GM18861 (cell line): Measurements from ENCODE around the gene SNX1.

Experiments used
- ATAC-seq: cut with Tn5 transposase; IDR thresholded peaks from one replicate; pipeline ENCODE4 v1.9.1; 2021; ENCODE audit not compliant: unreplicated experiment

Gene SNX1

DNA sequence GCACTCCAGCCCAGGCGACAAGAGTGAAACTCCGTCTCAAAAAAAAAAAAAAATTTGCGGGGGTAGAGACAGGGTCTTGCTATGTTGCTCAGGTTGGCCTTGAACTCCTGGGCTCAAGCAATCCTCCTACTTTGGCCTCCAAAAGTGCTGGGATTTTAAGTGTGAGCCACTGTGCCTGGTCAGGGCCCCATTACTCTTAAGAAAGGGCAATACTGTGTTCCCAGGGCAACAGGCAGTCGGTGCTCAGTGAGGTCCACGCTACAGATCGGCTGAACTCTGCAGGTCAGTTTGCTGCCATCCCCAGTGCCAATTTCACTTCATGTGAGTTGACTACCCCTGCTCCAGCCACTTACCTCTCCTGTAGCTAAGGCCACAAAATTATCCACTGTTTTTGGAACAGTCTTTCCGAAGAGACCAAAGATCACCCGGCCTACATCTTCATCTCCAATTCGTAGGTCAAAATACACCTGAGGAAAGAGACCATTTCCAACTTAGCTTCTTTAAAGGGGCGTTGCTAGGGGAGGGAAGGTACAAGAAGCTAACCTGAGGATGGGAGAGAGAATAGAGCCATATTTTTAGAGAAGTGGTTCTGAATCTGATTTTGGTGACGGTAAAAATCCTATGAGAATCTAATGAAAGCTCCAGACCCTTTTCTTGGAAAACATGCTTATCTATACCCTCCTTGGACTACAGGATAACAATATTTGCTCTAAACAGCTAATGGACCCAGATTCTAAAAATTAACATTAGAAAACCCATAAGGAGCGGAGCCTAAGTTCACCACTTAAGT lies 66.1 kb downstream of the SNX1 start:
- ATAC-seq = no peak

DNA sequence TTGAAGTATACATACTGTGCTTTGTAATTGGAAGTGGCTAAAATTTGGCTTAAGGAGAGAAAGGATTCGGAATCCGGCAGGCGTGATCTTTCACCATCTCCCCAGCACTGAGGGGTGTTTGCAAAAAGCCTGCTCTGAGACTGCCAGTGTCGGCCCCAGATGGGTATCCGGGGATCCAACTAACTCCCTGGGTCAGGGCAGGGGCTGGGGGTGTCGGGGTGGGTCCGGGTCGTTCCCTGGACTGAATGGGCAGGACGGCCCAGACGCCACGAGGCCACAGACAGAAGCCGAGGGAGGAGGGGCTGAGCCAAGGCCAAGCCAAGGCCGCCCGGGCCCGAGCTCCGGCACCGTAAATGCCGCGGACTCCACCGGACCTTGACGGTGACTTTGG lies 66.7 kb downstream of the SNX1 start:
- ATAC-seq = peak; percentile 1

DNA sequence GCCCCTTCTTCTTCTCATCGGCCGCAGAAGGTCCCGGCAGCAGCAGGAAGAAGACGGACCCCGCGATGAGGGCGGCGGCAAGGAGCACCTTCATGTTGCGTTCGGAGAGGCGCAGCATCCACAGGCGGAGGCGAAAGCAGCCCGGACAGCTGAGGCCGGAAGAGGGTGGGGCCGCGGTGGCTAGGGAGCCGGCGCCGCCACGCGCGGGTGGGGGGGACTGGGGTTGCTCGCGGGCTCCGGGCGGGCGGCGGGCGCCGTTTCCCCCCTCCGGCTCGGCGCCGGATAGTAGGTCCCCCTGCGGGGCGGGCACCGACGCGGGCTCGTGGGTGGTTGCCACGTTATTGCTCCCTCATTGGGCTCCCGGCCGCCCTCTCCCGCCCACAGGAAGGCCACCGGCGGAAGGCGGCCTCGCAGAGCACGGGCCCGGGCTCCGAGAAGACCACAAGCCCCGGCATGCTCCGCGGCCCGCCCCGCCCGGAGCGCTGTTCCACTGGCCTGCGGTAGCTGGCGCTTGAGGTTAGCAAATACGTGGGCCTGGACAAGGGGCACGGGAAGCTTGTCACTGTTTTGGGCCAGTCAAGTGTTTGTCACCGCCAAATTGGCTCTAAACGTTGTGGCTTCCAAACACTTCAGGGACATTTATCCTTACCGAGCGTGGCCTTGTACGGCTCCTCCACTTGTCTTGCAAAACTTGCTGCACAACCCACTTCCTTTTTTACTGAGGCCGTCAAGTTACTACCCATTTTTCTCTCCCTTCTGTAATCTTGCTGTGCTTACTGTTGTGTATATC lies 67.3 kb downstream of the SNX1 start, which contains the start of gene PPIB:
PPIB (minus strand) TSS at position 154 of the 790 bp plus-strand sequence; CDS start at position 118, 36 bp downstream.
- peak; percentile 88 for ATAC-seq

DNA sequence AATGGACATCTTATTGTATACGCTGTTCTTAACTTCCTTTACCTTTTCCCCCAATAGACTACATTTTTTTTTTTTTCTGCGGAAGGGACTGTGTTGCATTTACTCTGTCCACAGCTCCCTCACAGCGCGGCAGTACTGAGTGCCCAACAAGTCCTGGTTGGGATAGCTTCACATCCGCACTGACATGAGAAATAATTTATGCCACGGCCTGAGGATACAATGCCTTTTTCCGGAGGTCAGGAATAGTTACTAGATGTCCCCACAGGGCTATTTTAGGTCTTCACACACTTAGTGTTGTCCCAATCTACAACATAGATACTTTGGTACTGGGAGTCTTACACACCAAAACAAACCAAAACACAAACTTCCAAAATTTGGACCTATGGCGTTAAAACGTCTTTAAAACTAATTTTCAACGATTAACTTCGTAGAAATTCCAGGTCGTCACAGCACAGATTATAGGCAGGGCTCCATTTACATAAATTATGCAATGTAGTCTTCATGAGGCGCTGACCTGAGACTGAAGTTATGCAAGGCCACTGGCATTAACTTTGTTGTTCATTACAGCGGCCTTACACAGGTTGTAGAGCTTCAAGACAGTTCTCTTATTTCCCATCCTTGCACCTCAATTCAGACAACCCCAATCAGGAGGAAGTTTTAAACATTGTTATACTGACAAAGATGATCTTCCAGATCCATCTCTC lies 68.0 kb downstream of the SNX1 start:
- ATAC-seq = no peak

DNA sequence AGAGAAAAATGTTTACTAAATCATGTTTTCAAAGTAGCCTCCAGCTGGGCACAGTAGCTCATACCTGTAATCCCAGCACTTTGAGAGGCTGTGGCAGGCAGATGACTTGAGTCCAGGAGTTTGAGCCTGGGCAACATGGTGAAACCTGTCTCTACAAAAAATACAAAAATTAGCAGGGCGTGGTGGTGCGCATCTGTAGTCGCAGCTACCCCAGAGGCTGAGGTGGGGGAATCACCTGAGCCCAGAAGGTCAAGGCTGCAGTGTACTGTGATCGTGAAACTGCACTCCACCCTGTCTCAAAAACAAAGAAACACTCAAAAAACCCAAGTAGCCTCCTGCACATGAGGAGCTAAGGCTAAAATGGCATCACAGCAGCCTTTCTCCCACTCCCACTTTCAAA lies 68.7 kb downstream of the SNX1 start:
- ATAC-seq = no peak

DNA sequence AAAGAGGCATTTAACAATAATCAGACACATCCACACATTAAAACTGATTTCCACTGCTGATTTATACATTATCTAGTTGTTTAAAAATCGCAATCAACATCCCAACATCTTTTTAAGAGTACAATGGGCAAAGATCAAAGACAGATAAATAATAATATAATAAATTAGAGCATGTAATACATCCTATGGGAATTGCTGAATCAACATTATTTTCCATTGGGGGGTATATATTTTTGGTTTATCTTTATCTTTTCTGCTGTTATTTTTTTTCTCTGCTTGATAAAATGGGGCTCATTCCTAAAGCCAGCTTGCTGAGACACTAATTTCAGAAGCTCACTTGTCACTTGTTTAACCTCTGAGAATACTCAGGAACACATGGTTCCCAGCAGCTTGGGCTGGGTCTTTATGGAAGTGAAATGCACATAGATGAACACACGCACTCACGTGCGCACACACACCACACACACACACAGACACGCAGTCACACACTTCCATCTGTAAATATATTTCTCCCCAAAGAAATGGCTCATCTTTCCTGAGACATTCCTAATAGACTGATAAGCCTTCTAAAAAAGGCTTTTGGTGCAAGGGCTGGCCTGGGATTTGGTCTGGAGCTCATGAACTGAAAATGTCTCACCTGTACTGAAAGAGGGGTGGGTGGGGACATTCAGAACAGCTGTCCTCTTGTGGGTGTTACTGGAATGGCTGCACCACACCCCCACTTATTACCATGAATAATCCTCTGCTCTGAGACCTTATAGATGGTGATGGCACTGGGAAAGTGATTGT lies 70.5 kb downstream of the SNX1 start:
- no peak for ATAC-seq

DNA sequence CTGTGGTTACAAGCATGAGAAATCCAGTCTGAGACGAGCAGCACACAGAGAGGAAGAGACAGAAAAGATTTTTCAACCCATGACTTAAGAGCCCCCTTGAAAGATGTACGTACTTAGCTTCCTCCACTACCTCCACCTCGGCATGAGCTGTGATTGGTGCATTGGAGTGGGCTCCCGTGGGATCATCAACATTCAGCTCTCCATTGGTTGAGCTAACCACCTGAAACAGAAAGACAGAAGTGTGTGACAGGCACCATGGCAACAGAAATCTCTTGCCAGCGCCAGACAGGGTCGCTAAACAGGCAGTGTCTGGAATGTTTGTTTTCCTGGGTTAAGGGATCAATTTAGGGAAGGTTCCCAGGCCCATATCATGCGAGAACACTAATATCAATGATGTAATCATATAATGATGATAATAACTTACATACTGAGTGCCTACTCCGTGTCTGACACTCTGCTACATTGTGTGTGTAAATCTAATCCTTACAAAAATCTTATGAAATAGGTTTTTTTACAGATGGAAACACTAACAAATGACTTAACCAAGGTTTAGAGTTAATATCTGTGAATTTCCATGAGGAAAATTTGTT lies 84.5 kb downstream of the SNX1 start:
- ATAC-seq = peak; percentile 62

DNA sequence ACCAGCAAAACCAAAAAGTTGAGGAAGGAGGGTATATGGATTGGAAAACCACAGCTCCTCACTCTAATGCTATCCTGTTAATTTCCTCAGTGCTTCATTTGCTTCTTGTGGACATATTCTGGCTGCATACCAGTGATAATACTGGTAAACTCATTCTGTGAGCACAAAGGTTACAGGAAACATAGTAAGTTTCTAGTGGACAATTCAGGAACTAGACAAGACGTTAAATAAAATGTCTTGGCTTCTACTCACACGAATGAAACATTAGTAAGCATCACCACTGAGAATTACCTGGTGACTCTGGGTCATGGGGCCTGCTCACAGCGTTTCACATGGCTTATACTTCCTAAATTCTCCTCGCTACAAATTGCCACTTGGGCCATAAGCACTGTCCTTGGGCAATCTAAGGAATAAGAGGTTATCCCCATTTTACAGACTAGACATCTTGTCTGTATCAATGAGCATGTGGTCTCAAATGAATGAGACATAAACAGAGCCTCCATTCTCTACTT lies 87.1 kb downstream of the SNX1 start:
- no peak for ATAC-seq

DNA sequence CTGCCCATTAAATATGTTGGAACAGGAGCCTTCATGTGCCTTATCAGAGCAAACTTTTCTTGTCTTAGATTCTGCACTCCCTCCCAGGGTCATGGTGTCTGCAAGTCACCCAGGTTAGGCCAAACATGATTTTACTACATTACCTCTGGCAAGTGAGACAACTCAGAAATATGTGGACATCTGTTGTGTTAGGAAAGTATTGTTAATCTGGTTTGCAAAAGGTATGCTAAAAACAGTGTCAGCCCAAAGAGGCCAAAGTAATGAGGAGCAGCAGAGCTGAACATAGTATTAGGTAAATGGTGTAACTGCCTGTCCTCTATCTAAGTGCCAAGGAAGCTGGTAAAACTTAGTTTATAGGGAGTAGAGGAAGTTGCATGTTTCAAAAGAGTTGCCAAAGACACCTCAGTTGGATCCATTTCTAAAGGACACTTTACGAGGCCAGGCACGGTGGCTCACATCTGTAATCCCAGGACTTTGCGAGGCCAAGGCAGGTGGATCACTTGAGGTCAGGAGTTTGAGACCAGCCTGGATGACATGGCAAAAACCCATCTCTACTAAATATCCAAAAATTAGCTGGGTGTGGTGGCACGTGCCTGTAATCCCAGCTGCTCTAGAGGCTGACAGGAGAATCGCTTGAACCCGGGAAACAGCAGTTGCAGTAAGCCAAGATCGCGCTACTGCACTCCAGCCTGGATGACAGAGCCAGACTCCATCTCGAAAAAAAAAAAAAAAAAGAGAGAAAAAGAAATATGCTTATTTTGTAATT lies 89.5 kb downstream of the SNX1 start:
- ATAC-seq = no peak

DNA sequence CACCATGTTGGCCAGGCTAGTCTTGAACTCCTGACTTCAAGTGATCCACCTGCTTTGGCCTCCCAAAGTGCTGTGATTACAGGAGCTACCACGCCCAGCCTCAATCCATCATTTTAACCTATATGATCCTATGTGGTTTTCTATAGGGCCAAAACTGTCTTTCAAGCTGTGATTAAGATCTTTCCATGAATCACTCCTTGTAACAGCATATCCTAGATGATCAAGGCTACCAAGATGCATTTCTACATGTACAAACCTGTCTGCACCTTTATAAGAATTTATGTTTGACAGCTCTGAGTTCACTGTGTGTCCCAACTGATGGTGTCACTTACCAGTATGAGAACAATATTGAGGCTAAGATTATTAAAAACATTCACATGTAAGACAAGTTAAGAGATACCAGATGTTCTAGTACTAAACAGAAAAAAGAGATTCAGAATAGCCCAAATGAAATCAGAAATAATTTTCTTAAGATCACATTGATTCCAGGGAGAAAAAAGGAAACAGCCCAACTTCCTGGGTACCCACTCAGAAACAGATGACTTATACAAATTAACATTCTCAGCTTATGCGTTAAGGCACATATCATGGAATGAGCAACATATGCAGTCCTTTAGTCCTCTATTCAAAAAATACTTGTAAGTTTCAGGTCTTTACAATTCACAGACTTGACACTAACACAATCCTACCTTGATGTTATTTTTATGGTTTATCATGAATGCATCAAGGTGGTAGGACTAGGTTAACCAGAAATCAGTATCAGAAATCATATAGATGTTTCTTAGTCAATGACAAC lies 91.8 kb downstream of the SNX1 start:
- ATAC-seq = no peak
